BE2C (cell line): ENCODE measurements around the gene MPG.

Experiments used
- DNase-seq: peaks from one replicate; pipeline ENCODE4 v3.0.0-alpha.2; 2020
- H3K27me3 ChIP-seq: fragments of 250-450 bp; sonication (Bioruptor Pico); 2 replicates; pipeline ENCODE4 v1.5.1; 2020; ENCODE audit warnings: mild to moderate bottlenecking
- H3K36me3 ChIP-seq: fragments of 250-450 bp; sonication (Bioruptor Pico); 2 replicates; pipeline ENCODE4 v1.5.1; 2020; ENCODE audit warnings: mild to moderate bottlenecking
- H3K4me1 ChIP-seq: fragments of 250-450 bp; sonication (Bioruptor Pico); 2 replicates; pipeline ENCODE4 v1.5.1; 2020
- H3K4me3 ChIP-seq: 2 replicates; pipeline ENCODE4 v1.5.1; 2011; ENCODE audit warnings: low read depth, low read length
- H3K9me3 ChIP-seq: fragments of 250-450 bp; sonication (Bioruptor Pico); 2 replicates; pipeline ENCODE4 v1.5.1; 2020
- CTCF ChIP-seq: IDR thresholded peaks from 2 replicates; pipeline ENCODE4 v1.5.1; 2012; ENCODE audit warnings: mild to moderate bottlenecking, low read depth, low read length

The MPG gene

GRCh38 chr16:116015-116414 is 38.0 kb downstream of the MPG start:
- H3K36me3 ChIP-seq = peaks cover 17% of the 10 kb centered on the region
- no peak for DNase-seq
- H3K4me3 ChIP-seq = no peak overlapping the region

GRCh38 chr16:117379-118365 is 39.6 kb downstream of the MPG start:
- DNase-seq = peak; percentile 81
- Histone ChIP-seq H3K27me3 (no peaks in the 10 kb centered on the region), H3K4me3 (no peak overlapping the region), H3K4me1 (peaks cover 4% of the 10 kb centered on the region), H3K9me3 (no peaks in the 10 kb centered on the region), H3K36me3 (peaks cover 5% of the 10 kb centered on the region; the same call in 1 of the 2 replicates)
- TF ChIP-seq CTCF = peak; percentile 87

More at GRCh38 chr16:116015-116414, 38.0 kb downstream of the MPG start:
- TF ChIP-seq CTCF = no peak
- peaks cover 4% of the 10 kb centered on the region for H3K4me1 ChIP-seq
- H3K27me3 ChIP-seq = no peaks in the 10 kb centered on the region
- H3K9me3 ChIP-seq = no peaks in the 10 kb centered on the region

GRCh38 chr16:118857-119256 is 40.8 kb downstream of the MPG start:
- no peak for TF ChIP-seq CTCF

GRCh38 chr16:119295-119694 is 41.3 kb downstream of the MPG start:
- DNase-seq = no peak
- peaks cover 2% of the 10 kb centered on the region; the same call in 1 of the 2 replicates for H3K36me3 ChIP-seq
- TF ChIP-seq CTCF = no peak
- H3K4me1 ChIP-seq = no peaks in the 10 kb centered on the region; the same call in 1 of the 2 replicates
- H3K9me3 ChIP-seq = no peaks in the 10 kb centered on the region
- no peaks in the 10 kb centered on the region for H3K27me3 ChIP-seq
- H3K4me3 ChIP-seq = no peak overlapping the region

More at GRCh38 chr16:118857-119256, 40.8 kb downstream of the MPG start:
- no peaks in the 10 kb centered on the region for H3K27me3 ChIP-seq
- H3K4me1 ChIP-seq = peaks cover under 1% of the 10 kb centered on the region
- H3K36me3 ChIP-seq = peaks cover 2% of the 10 kb centered on the region; the same call in 1 of the 2 replicates
- no peak overlapping the region for H3K4me3 ChIP-seq
- H3K9me3 ChIP-seq = no peaks in the 10 kb centered on the region
- no peak for DNase-seq

GRCh38 chr16:119835-120491 is 41.9 kb downstream of the MPG start:
- DNase-seq = no peak
- no peaks in the 10 kb centered on the region; the same call in 1 of the 2 replicates for H3K4me1 ChIP-seq
- H3K36me3 ChIP-seq = peaks cover 2% of the 10 kb centered on the region; the same call in 1 of the 2 replicates
- no peak overlapping the region for H3K4me3 ChIP-seq
- no peaks in the 10 kb centered on the region for H3K27me3 ChIP-seq
- TF ChIP-seq CTCF = no peak
- H3K9me3 ChIP-seq = no peaks in the 10 kb centered on the region
